AG04450 (cell line): ENCODE results near the gene HP1BP3. TPM values are rescaled to one million over a fixed set of nuclear protein-coding genes. Genes with fewer than 3 reads are reported as not detected.

Experiments
- CTCF ChIA-PET: fragments of 300-600, 350-600 bp; formaldehyde crosslinking; extraction: SDS; loops from one replicate; lab custom pipeline; 2022; ENCODE audit warnings: antibody characterized with exemption, inconsistent platforms; lab: Charles Lee
- POLR2A ChIA-PET: fragments of 350-600 bp; formaldehyde crosslinking; extraction: SDS; loops from one replicate; lab custom pipeline; 2021; ENCODE audit warnings: antibody characterized with exemption, inconsistent platforms; lab: Yijun Ruan, JAX
- DNase-seq: peaks from one replicate; pipeline ENCODE4 v3.0.0-alpha.2; 2011; ENCODE audit warnings: low read depth, low spot score
- H3K27ac ChIP-seq: one replicate; pipeline ENCODE4 v1.5.1; 2012; ENCODE audit warnings: low read depth, low read length, control low read depth
- H3K27me3 ChIP-seq: one replicate; pipeline ENCODE4 v1.6.0; 2012; ENCODE audit warnings: low read length; ENCODE audit not compliant: control insufficient read depth, insufficient read depth
- H3K4me3 ChIP-seq: 2 replicates; pipeline ENCODE4 v1.5.1; 2011; ENCODE audit warnings: mild to moderate bottlenecking, low read depth, low read length, control low read depth
- H3K9me3 ChIP-seq: 2 replicates; pipeline ENCODE4 v1.5.1; 2012; ENCODE audit warnings: low read length; ENCODE audit not compliant: control insufficient read depth, insufficient read depth
- polyA plus RNA-seq: library from polyadenylated mRNA; depleted of rRNA; stranded (reverse); fragments of >200 nt; gene quantifications from 2 replicates; pipeline ENCODE4 v1.2.3, GENCODE V29; 2011
- TF ChIP-seq, protein P1 (sequence below): IDR thresholded peaks from 2 replicates; pipeline ENCODE4 v1.5.1; 2011; ENCODE audit warnings: low read depth, low read length, control low read depth, inconsistent platforms

The HP1BP3 gene
- polyA plus RNA-seq, 1 experiment, result 203 TPM

DNA sequence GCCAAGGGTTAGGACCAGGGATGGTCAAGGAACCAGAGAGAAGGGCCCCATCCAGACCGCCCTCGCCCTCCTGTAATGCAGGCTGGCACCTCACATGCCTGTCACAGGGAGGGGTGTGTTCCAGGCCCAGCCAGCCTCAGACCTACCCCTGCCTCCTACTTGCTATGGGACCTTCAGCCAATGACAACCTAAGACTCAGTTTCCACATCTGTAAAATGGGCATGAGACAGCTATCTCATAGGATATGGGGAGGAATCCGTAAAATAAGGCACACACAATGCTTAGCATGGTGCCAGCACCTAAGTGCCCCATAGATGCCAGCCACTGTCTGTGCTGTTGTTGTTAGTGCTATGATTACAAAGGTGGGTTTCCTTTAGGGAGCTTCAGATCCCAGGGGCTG lies 77.2 kb downstream of the HP1BP3 start:
- Histone ChIP-seq H3K4me3 (no peak overlapping the region), H3K27me3 (no peaks in the 10 kb centered on the region), H3K27ac (no peak overlapping the region), H3K9me3 (no peaks in the 10 kb centered on the region; the same call in 1 of the 2 replicates)
- ChIA-PET CTCF (interaction anchor here (1.1 kb wide), 1 partner anchor 10 kb away, joined by 3 read pairs; no protein-coding TSS in a partner anchor), POLR2A (no interaction called here)
- DNase-seq, result no peak
- TF ChIP-seq, protein P1, sequence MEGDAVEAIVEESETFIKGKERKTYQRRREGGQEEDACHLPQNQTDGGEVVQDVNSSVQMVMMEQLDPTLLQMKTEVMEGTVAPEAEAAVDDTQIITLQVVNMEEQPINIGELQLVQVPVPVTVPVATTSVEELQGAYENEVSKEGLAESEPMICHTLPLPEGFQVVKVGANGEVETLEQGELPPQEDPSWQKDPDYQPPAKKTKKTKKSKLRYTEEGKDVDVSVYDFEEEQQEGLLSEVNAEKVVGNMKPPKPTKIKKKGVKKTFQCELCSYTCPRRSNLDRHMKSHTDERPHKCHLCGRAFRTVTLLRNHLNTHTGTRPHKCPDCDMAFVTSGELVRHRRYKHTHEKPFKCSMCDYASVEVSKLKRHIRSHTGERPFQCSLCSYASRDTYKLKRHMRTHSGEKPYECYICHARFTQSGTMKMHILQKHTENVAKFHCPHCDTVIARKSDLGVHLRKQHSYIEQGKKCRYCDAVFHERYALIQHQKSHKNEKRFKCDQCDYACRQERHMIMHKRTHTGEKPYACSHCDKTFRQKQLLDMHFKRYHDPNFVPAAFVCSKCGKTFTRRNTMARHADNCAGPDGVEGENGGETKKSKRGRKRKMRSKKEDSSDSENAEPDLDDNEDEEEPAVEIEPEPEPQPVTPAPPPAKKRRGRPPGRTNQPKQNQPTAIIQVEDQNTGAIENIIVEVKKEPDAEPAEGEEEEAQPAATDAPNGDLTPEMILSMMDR, result no peak

DNA sequence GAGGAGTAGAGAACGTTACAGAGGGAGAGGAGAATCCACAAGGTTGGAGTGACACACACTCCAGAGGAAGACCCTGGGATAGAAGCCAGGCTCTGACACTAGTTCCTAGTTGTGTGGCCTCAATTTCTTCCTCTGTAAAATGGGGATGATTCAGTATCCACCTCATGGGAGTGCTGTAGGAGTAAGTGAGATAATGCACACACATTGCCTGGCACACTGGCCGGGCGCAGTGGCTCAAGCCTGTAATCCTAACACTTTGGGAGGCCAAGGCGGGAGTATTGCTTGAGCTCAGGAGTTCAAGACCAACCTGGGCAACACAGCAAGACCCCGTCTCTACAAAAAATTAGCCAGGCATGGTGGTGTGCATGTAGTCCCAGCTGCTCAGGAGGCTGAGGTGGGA lies 78.2 kb downstream of the HP1BP3 start:
- POLR2A ChIA-PET, result no interaction called here
- no peaks in the 10 kb centered on the region; the same call in 1 of the 2 replicates for H3K9me3 ChIP-seq
- no peak overlapping the region for H3K4me3 ChIP-seq
- H3K27me3 ChIP-seq, result no peaks in the 10 kb centered on the region
- CTCF ChIA-PET, result no interaction called here
- DNase-seq, result no peak
- TF ChIP-seq, protein P1, result no peak
- H3K27ac ChIP-seq, result no peak overlapping the region

DNA sequence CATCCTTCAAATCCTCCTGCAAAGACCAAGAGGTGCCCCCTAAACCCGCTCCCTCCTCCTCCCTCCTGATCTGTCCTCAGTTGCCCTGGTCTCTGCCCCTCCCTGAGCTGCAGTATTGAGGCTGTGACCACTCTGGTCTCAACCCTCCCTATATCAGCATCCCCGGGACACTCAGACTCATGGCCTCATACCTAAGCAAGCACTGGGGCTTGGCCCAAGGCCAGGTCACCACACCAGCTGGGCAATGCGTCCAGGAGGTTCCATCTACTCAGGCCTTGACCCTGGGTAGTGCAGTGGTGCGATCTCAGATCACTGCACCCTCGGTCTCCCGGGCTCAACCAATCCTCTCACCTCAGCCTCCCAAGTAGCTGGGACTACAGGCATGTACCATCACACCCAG lies 79.0 kb downstream of the HP1BP3 start:
- CTCF ChIA-PET, result interaction anchor here (1.0 kb wide), 1 partner anchor 11 kb away, joined by 3 read pairs; no protein-coding TSS in a partner anchor
- no peaks in the 10 kb centered on the region; the same call in 1 of the 2 replicates for H3K9me3 ChIP-seq
- H3K27ac ChIP-seq, result no peak overlapping the region
- no peak for DNase-seq
- POLR2A ChIA-PET, result no interaction called here
- no peaks in the 10 kb centered on the region for H3K27me3 ChIP-seq
- H3K4me3 ChIP-seq, result no peak overlapping the region
- TF ChIP-seq, protein P1, result no peak

DNA sequence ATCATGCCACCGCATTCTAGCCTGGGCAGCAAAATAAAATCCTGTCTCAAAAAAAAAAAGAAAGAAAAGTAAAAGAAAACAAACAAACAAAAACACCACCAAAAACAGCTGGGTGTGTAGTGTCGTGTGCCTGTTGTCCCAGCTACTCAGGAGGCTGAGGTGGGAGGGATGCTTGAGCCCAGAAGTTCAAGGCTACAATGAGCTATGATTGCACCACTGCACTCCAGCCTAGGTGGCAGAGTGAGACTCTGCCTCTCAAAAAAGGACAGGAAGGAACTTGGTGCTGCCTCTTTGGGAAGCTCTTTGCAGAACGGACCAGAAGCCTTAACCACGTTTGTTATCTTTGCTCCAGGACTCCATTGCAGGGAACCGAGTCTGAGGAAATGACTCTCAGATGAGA lies 80.3 kb downstream of the HP1BP3 start:
- POLR2A ChIA-PET, result no interaction called here
- CTCF ChIA-PET, result interaction anchor here (0.8 to 1.0 kb wide), 3 partner anchors 10 to 23 kb away, joined by 3 read pairs; no protein-coding TSS in a partner anchor
- Histone ChIP-seq H3K27me3 (no peaks in the 10 kb centered on the region), H3K4me3 (no peak overlapping the region), H3K27ac (no peak overlapping the region), H3K9me3 (no peaks in the 10 kb centered on the region; the same call in 1 of the 2 replicates)
- TF ChIP-seq, protein P1, result no peak
- no peak for DNase-seq

DNA sequence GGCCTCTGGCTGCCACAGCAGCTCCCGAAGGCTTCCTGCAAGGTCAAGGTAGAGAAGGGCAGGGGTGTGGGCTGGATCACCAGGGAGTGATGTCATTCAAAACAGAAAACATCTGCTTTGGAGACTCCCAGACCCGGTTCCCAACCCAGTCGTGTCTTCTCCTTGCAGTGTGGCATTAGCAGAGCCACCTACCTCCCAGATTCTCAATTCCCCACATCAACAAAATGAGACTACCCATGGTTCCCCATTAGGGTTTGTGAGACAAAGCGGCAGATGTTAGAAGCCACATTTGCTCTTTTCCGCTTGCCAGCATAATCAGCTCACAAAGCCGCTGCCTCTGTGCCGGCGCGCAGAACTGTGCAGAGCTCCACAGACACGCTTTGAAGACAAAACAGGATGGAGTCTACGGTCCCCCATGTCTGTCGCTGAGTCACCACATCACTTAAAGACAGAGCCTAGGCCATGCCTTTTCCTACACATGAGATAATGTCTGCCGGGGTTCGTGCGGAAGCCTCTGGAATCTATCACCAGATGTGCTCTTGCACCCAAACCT lies 81.8 kb downstream of the HP1BP3 start:
- CTCF ChIA-PET, result interaction anchor here (1.3 kb wide), 1 partner anchor 490 kb away, joined by 3 read pairs; no protein-coding TSS in a partner anchor
- H3K4me3 ChIP-seq, result no peak overlapping the region
- H3K27ac ChIP-seq, result no peak overlapping the region
- POLR2A ChIA-PET, result no interaction called here
- H3K9me3 ChIP-seq, result no peaks in the 10 kb centered on the region; the same call in 1 of the 2 replicates
- TF ChIP-seq, protein P1, result no peak
- no peak for DNase-seq
- H3K27me3 ChIP-seq, result no peaks in the 10 kb centered on the region
